HCT116 (cell line): ENCODE measurements around the gene LMX1A. TPM values are rescaled to one million over a fixed set of nuclear protein-coding genes. Genes with fewer than 3 reads are reported as not detected.

Experiments used
- ATAC-seq: fragments of 200-7000 bp; cut with Tn5 transposase; 2 replicates; pipeline ENCODE4 v1.9.1; 2020; ENCODE audit warnings: mild to moderate bottlenecking, moderate library complexity
- BruUV-seq: library from RNA; stranded (reverse); fragments of 400-500 nt; replicated peaks from 2 replicates; lab custom pipeline; 2021; lab: Mats Ljungman, UMichigan
- CTCF ChIA-PET: fragments of 300-600 bp; sonication (Branson Sonifier 250); formaldehyde crosslinking; loops from one replicate; lab custom pipeline; 2021; ENCODE audit warnings: antibody characterized with exemption; lab: Charles Lee
- POLR2A ChIA-PET: fragments of 300-600, 350-600 bp; sonication (Branson Sonifier 250); formaldehyde crosslinking; loops from one replicate; lab custom pipeline; 2021; ENCODE audit warnings: antibody characterized with exemption; lab: Charles Lee
- RAD21 ChIA-PET, 2 experiments: fragments of 300-600 bp; sonication (Branson Sonifier 250); formaldehyde crosslinking; loops; one replicate each; lab custom pipeline; 2023; ENCODE audit warnings: low total read pairs in 2 of 2; ENCODE audit not compliant: uncharacterized antibody in 2 of 2, unreplicated experiment in 2 of 2, low non-redundant PET in 1 of 2; lab: Charles Lee
- DNase-seq: peaks from one replicate; pipeline ENCODE4 v3.0.0-alpha.2; 2010; ENCODE audit warnings: low read depth, low spot score
- H2AFZ ChIP-seq: fragments of 200-600 bp; shearing (Covaris generic), sonication (generic); 2 replicates; pipeline ENCODE4 v1.6.1; 2017; ENCODE audit warnings: low read depth, mixed run types, mixed read lengths, antibody characterized with exemption, low read length; ENCODE audit not compliant: poor library complexity, severe bottlenecking
- H3K27ac ChIP-seq: 2 replicates; pipeline ENCODE4 v1.5.1; 2012; ENCODE audit warnings: low read depth, low read length
- H3K27me3 ChIP-seq: fragments of 200-600 bp; sonication (generic); 2 replicates; pipeline ENCODE4 v1.6.1; 2016; ENCODE audit warnings: mixed run types, low read length, mixed read lengths; ENCODE audit not compliant: insufficient read depth
- H3K36me3 ChIP-seq, 2 experiments: fragments of 200-500 bp in 1 of 2; fragments of 200-600 bp in 1 of 2; sonication (Bioruptor generic) in 1 of 2; sonication (generic) in 1 of 2; 2 replicates each; pipeline versions ENCODE4 v1.5.1 to v1.6.1; 2014 to 2016; ENCODE audit warnings: low read length in 2 of 2, inconsistent platforms in 1 of 2, mixed read lengths in 1 of 2, mixed run types in 1 of 2; ENCODE audit not compliant: insufficient read depth in 2 of 2, control insufficient read depth in 1 of 2
- H3K4me1 ChIP-seq, 2 experiments: fragments of 200-600 bp in 1 of 2; sonication (generic) in 1 of 2; 2 replicates each; pipeline versions ENCODE4 v1.5.1 to v1.6.1; 2012 to 2017; ENCODE audit warnings: low read length in 2 of 2, inconsistent platforms in 1 of 2, mild to moderate bottlenecking in 1 of 2, mixed read lengths in 1 of 2, mixed run types in 1 of 2, moderate library complexity in 1 of 2; ENCODE audit not compliant: insufficient read depth in 2 of 2, control insufficient read depth in 1 of 2
- H3K4me2 ChIP-seq: fragments of 200-600 bp; sonication (generic); 2 replicates; pipeline ENCODE4 v1.6.1; 2017; ENCODE audit warnings: mixed run types, low read length, mixed read lengths
- H3K4me3 ChIP-seq, 2 experiments: fragments of 200-600 bp in 1 of 2; sonication (generic) in 1 of 2; replicated peaks in 1 of 2; 2 replicates each; pipeline ENCODE4 v1.5.1; 2011 to 2016; ENCODE audit warnings: low read length in 2 of 2, control low read depth in 1 of 2, low read depth in 1 of 2, mild to moderate bottlenecking in 1 of 2, mixed read lengths in 1 of 2, mixed run types in 1 of 2
- H3K79me2 ChIP-seq: fragments of 200-600 bp; sonication (generic); 2 replicates; pipeline ENCODE4 v1.6.1; 2017; ENCODE audit warnings: mild to moderate bottlenecking, mixed run types, low read length, moderate library complexity, mixed read lengths; ENCODE audit not compliant: insufficient read depth
- H3K9ac ChIP-seq: fragments of 200-600 bp; sonication (generic); 2 replicates; pipeline ENCODE4 v1.6.1; 2016; ENCODE audit warnings: low read length, mixed read lengths
- H3K9me2 ChIP-seq: fragments of 200-600 bp; sonication (generic), shearing (Covaris generic); 2 replicates; pipeline ENCODE4 v1.6.1; 2017; ENCODE audit warnings: mixed run types, mild to moderate bottlenecking, moderate library complexity; ENCODE audit not compliant: insufficient read depth
- H3K9me3 ChIP-seq, 2 experiments: fragments of 200-500 bp in 1 of 2; fragments of 200-600 bp in 1 of 2; sonication (Bioruptor generic) in 1 of 2; sonication (generic) in 1 of 2; 2 replicates each; pipeline ENCODE4 v1.6.1; 2014 to 2017; ENCODE audit warnings: low read length in 2 of 2, mixed read lengths in 2 of 2, inconsistent platforms in 1 of 2, low read depth in 1 of 2, mild to moderate bottlenecking in 1 of 2, mixed run types in 1 of 2, moderate library complexity in 1 of 2; ENCODE audit not compliant: control insufficient read depth in 1 of 2, insufficient read depth in 1 of 2
- H4K20me1 ChIP-seq: fragments of 200-600 bp; sonication (generic), shearing (Covaris generic); 2 replicates; pipeline ENCODE4 v1.6.1; 2017; ENCODE audit warnings: mixed run types, mild to moderate bottlenecking, moderate library complexity; ENCODE audit not compliant: insufficient read depth
- CBX3 ChIP-seq: IDR thresholded peaks from 2 replicates; pipeline ENCODE4 v1.6.1; 2012; ENCODE audit warnings: low read depth
- CEBPB ChIP-seq: IDR thresholded peaks from 2 replicates; pipeline ENCODE4 v1.6.1; 2012; ENCODE audit warnings: low read depth
- ELF1 ChIP-seq: IDR thresholded peaks from 2 replicates; pipeline ENCODE4 v1.6.1; 2012; ENCODE audit warnings: low read depth, borderline replicate concordance
- EZH2 ChIP-seq: fragments of 200-600 bp; sonication (generic); IDR thresholded peaks from 2 replicates; pipeline ENCODE4 v1.6.1; 2017; ENCODE audit warnings: antibody characterized with exemption, mixed run types
- EZH2phosphoT487 ChIP-seq: fragments of 200-600 bp; IDR thresholded peaks from 2 replicates; pipeline ENCODE4 v1.6.1; 2018; ENCODE audit warnings: antibody characterized with exemption, borderline replicate concordance
- FOSL1 ChIP-seq: IDR thresholded peaks from 2 replicates; pipeline ENCODE4 v1.6.1; 2012; ENCODE audit warnings: low read depth
- JUND ChIP-seq: IDR thresholded peaks from 2 replicates; pipeline ENCODE4 v1.6.1; 2012
- RAD21 ChIP-seq: IDR thresholded peaks from 2 replicates; pipeline ENCODE4 v1.6.1; 2012; ENCODE audit warnings: low read depth, mild to moderate bottlenecking
- SIN3A ChIP-seq: IDR thresholded peaks from 2 replicates; pipeline ENCODE4 v1.6.1; 2012; ENCODE audit warnings: low read depth
- SP1 ChIP-seq: IDR thresholded peaks from 2 replicates; pipeline ENCODE4 v1.6.1; 2012; ENCODE audit warnings: low read depth
- SRF ChIP-seq: IDR thresholded peaks from 2 replicates; pipeline ENCODE4 v1.6.1; 2012; ENCODE audit warnings: low read depth
- YY1 ChIP-seq: IDR thresholded peaks from 2 replicates; pipeline ENCODE4 v1.6.1; 2011; ENCODE audit warnings: low read length, low read depth, moderate library complexity, mild to moderate bottlenecking; ENCODE audit not compliant: insufficient replicate concordance; ENCODE audit errors: extremely low read depth
- intact Hi-C: fragments of 100-400 bp; cut with micrococcal nuclease; formaldehyde crosslinking; loops from 2 replicates; pipeline ENCODE4 v1.10.0; 2022
- total RNA-seq: library from RNA; stranded (reverse); gene quantifications from one replicate; pipeline ENCODE4 v1.2.1, GENCODE V29; 2021; ENCODE audit not compliant: unreplicated experiment
- TF ChIP-seq, protein P1 (sequence below): IDR thresholded peaks from 2 replicates; pipeline ENCODE4 v1.6.1; 2011; ENCODE audit warnings: mild to moderate bottlenecking, low read length, moderate library complexity; ENCODE audit not compliant: insufficient replicate concordance; ENCODE audit errors: extremely low read depth
- TF ChIP-seq, protein P2 (sequence below): IDR thresholded peaks from 2 replicates; pipeline ENCODE4 v1.6.1; 2012; ENCODE audit warnings: low read depth
- TF ChIP-seq, protein P3 (sequence below): IDR thresholded peaks from 2 replicates; pipeline ENCODE4 v1.6.1; 2012

Gene LMX1A
- total RNA-seq, 1 experiment from 2014 or later = not detected

DNA sequence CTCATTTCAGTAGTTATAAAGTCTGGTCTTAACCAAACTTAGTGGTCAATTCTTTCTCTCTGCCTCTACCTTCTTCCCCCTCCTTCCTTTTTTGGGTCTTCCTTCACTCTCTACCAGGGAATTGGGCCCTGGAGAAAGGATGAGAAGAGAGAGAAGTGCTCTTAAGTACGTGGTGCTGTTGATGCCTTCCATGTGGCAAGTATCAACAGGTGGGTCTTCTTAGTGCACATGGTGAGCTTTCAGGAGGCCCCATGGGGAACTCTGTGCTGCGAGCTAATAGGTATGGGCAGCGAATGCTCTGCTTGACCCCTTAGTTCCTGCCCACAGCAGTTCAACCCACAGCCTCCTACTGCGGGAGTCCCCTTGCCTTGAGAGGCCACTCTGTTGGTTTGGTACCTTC lies 39.4 kb upstream of the LMX1A start:
- intact Hi-C loops = no loop called here

More for the DNA sequence above, 39.4 kb upstream of the LMX1A start:
- TF ChIP-seq JUND = no peak
- TF ChIP-seq, protein P1, sequence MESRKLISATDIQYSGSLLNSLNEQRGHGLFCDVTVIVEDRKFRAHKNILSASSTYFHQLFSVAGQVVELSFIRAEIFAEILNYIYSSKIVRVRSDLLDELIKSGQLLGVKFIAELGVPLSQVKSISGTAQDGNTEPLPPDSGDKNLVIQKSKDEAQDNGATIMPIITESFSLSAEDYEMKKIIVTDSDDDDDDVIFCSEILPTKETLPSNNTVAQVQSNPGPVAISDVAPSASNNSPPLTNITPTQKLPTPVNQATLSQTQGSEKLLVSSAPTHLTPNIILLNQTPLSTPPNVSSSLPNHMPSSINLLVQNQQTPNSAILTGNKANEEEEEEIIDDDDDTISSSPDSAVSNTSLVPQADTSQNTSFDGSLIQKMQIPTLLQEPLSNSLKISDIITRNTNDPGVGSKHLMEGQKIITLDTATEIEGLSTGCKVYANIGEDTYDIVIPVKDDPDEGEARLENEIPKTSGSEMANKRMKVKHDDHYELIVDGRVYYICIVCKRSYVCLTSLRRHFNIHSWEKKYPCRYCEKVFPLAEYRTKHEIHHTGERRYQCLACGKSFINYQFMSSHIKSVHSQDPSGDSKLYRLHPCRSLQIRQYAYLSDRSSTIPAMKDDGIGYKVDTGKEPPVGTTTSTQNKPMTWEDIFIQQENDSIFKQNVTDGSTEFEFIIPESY = no peak
- no peak for TF ChIP-seq EZH2phosphoT487
- no peak for TF ChIP-seq FOSL1
- no peak for TF ChIP-seq ELF1
- TF ChIP-seq YY1 = no peak
- no peak for TF ChIP-seq EZH2
- no peak for TF ChIP-seq RAD21
- no peak for TF ChIP-seq SIN3A
- TF ChIP-seq CBX3 = no peak
- TF ChIP-seq, protein P2, sequence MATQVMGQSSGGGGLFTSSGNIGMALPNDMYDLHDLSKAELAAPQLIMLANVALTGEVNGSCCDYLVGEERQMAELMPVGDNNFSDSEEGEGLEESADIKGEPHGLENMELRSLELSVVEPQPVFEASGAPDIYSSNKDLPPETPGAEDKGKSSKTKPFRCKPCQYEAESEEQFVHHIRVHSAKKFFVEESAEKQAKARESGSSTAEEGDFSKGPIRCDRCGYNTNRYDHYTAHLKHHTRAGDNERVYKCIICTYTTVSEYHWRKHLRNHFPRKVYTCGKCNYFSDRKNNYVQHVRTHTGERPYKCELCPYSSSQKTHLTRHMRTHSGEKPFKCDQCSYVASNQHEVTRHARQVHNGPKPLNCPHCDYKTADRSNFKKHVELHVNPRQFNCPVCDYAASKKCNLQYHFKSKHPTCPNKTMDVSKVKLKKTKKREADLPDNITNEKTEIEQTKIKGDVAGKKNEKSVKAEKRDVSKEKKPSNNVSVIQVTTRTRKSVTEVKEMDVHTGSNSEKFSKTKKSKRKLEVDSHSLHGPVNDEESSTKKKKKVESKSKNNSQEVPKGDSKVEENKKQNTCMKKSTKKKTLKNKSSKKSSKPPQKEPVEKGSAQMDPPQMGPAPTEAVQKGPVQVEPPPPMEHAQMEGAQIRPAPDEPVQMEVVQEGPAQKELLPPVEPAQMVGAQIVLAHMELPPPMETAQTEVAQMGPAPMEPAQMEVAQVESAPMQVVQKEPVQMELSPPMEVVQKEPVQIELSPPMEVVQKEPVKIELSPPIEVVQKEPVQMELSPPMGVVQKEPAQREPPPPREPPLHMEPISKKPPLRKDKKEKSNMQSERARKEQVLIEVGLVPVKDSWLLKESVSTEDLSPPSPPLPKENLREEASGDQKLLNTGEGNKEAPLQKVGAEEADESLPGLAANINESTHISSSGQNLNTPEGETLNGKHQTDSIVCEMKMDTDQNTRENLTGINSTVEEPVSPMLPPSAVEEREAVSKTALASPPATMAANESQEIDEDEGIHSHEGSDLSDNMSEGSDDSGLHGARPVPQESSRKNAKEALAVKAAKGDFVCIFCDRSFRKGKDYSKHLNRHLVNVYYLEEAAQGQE = no peak
- TF ChIP-seq SP1 = no peak
- TF ChIP-seq, protein P3, sequence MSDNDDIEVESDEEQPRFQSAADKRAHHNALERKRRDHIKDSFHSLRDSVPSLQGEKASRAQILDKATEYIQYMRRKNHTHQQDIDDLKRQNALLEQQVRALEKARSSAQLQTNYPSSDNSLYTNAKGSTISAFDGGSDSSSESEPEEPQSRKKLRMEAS = no peak
- TF ChIP-seq CEBPB = no peak
- no peak for TF ChIP-seq SRF
- Histone ChIP-seq H3K9me2 (no peaks in the 10 kb centered on the region), H3K27ac (no peak overlapping the region), H3K79me2 (no peaks in the 10 kb centered on the region), H3K9me3 (no peaks in the 10 kb centered on the region), H3K4me1 (peaks cover 4 to 7% of the 10 kb centered on the region in 2 experiments; a peak in 2 of 4 replicates), H3K9ac (no peak overlapping the region), H4K20me1 (no peaks in the 10 kb centered on the region), H3K36me3 (no peaks in the 10 kb centered on the region), H3K27me3 (peaks cover 17% of the 10 kb centered on the region; the same call in 1 of the 2 replicates), H3K4me2 (no peak overlapping the region), H3K4me3 (no peak overlapping the region), H2AFZ (no peak overlapping the region)
- ChIA-PET RAD21 (no interaction called here), POLR2A (no interaction called here), CTCF (interaction anchor here (0.7 to 1.3 kb wide), 2 partner anchors 9 to 138 kb away, joined by 3 read pairs; no protein-coding TSS in a partner anchor)
- ATAC-seq (no peak), DNase-seq (no peak)
- BruUV-seq = no TSS peak
